Stimulated activated naive CD8-positive, alpha-beta T cell treated with anti-CD3 and anti-CD28 coated beads, Interleukin-15, Interleukin-2, amounts not matched to agents 100 ng/mL and 50 ng/mL, for 24 hours (primary cell): ENCODE data around the gene CNN2.

Experiments used
- H3K27ac Mint-ChIP-seq: one replicate; pipeline ENCODE4 v1.8.0; 2021; ENCODE audit warnings: mild to moderate bottlenecking, mixed read lengths
- H3K27me3 Mint-ChIP-seq: one replicate; pipeline ENCODE4 v1.8.0; 2021; ENCODE audit warnings: mixed read lengths
- H3K36me3 Mint-ChIP-seq: one replicate; pipeline ENCODE4 v1.8.0; 2021; ENCODE audit warnings: low read depth, mixed read lengths
- H3K4me1 Mint-ChIP-seq: one replicate; pipeline ENCODE4 v1.8.0; 2021; ENCODE audit warnings: low read depth, mixed read lengths
- H3K4me3 Mint-ChIP-seq: one replicate; pipeline ENCODE4 v1.8.0; 2021; ENCODE audit warnings: mild to moderate bottlenecking, mixed read lengths
- H3K9me3 Mint-ChIP-seq: one replicate; pipeline ENCODE4 v1.8.0; 2021; ENCODE audit warnings: mixed read lengths

The CNN2 gene

GRCh38 chr19:1025960-1026782 is at the start of gene CNN2:
TSS of gene CNN2 (plus strand) at chr19:1026608. CDS start at chr19:1026662, 54 bp downstream.
- H3K9me3 Mint-ChIP-seq, result no peaks in the 10 kb centered on the region
- peak within 1 kb of the TSS; percentile 88 for H3K4me3 Mint-ChIP-seq
- no peaks in the 10 kb centered on the region for H3K27me3 Mint-ChIP-seq
- H3K36me3 Mint-ChIP-seq, result peaks cover 4% of the 10 kb centered on the region
- peaks cover 35% of the 10 kb centered on the region for H3K4me1 Mint-ChIP-seq
- H3K27ac Mint-ChIP-seq, result peak within 1 kb of the TSS; percentile 75

GRCh38 chr19:977058-977464 is 49.3 kb upstream of the CNN2 start:
- no peak overlapping the region for H3K4me3 Mint-ChIP-seq
- H3K4me1 Mint-ChIP-seq, result no peaks in the 10 kb centered on the region
- H3K9me3 Mint-ChIP-seq, result no peaks in the 10 kb centered on the region
- no peak overlapping the region for H3K27ac Mint-ChIP-seq
- H3K27me3 Mint-ChIP-seq, result no peaks in the 10 kb centered on the region
- peaks cover 8% of the 10 kb centered on the region for H3K36me3 Mint-ChIP-seq

GRCh38 chr19:979318-979741 is 47.1 kb upstream of the CNN2 start:
- Mint-ChIP-seq H3K4me3 (no peak overlapping the region), H3K27ac (no peak overlapping the region), H3K9me3 (no peaks in the 10 kb centered on the region), H3K4me1 (peaks cover 7% of the 10 kb centered on the region), H3K36me3 (no peaks in the 10 kb centered on the region), H3K27me3 (no peaks in the 10 kb centered on the region)

- H3K9me3 Mint-ChIP-seq, result no peaks in the 10 kb centered on the region
- H3K27ac Mint-ChIP-seq, result peak overlapping the region; percentile 26
- H3K36me3 Mint-ChIP-seq, result peaks cover 4% of the 10 kb centered on the region
- H3K27me3 Mint-ChIP-seq, result no peaks in the 10 kb centered on the region
- H3K4me1 Mint-ChIP-seq, result peaks cover 14% of the 10 kb centered on the region
- H3K4me3 Mint-ChIP-seq, result no peak overlapping the region
These were observed 46.0 kb upstream of the CNN2 start for GRCh38 chr19:980133-980998.

GRCh38 chr19:982567-983170 is 43.7 kb upstream of the CNN2 start:
- Mint-ChIP-seq H3K36me3 (peaks cover 18% of the 10 kb centered on the region), H3K27me3 (no peaks in the 10 kb centered on the region), H3K4me3 (no peak overlapping the region), H3K27ac (no peak overlapping the region), H3K4me1 (peaks cover 22% of the 10 kb centered on the region), H3K9me3 (no peaks in the 10 kb centered on the region)

- Mint-ChIP-seq H3K4me3 (peak within 1 kb of the TSS; percentile 95), H3K27me3 (no peaks in the 10 kb centered on the region), H3K36me3 (peaks cover 25% of the 10 kb centered on the region), H3K4me1 (peaks cover 22% of the 10 kb centered on the region), H3K27ac (peak within 1 kb of the TSS; percentile 96), H3K9me3 (no peaks in the 10 kb centered on the region)
These were observed 42.0 kb upstream of the CNN2 start, which contains the start of gene WDR18 for GRCh38 chr19:984165-984967. TSS of gene WDR18 (plus strand) at chr19:984345. CDS start at chr19:984354, 9 bp downstream.

- peak overlapping the region; percentile 13 for H3K4me3 Mint-ChIP-seq
- H3K27me3 Mint-ChIP-seq, result no peaks in the 10 kb centered on the region
- peaks cover 22% of the 10 kb centered on the region for H3K4me1 Mint-ChIP-seq
- no peak overlapping the region for H3K27ac Mint-ChIP-seq
- peaks cover 25% of the 10 kb centered on the region for H3K36me3 Mint-ChIP-seq
- no peaks in the 10 kb centered on the region for H3K9me3 Mint-ChIP-seq
These were observed 40.3 kb upstream of the CNN2 start for GRCh38 chr19:986083-986482.

- H3K27ac Mint-ChIP-seq, result no peak overlapping the region
- no peak overlapping the region for H3K4me3 Mint-ChIP-seq
- H3K9me3 Mint-ChIP-seq, result no peaks in the 10 kb centered on the region
- H3K4me1 Mint-ChIP-seq, result peaks cover 22% of the 10 kb centered on the region
- no peaks in the 10 kb centered on the region for H3K27me3 Mint-ChIP-seq
- H3K36me3 Mint-ChIP-seq, result peaks cover 28% of the 10 kb centered on the region
These were observed 38.3 kb upstream of the CNN2 start for GRCh38 chr19:988081-988480.

GRCh38 chr19:988510-988909 is 37.9 kb upstream of the CNN2 start:
- no peaks in the 10 kb centered on the region for H3K9me3 Mint-ChIP-seq
- H3K27ac Mint-ChIP-seq, result no peak overlapping the region
- H3K27me3 Mint-ChIP-seq, result no peaks in the 10 kb centered on the region
- H3K4me3 Mint-ChIP-seq, result no peak overlapping the region
- peaks cover 28% of the 10 kb centered on the region for H3K36me3 Mint-ChIP-seq
- peaks cover 21% of the 10 kb centered on the region for H3K4me1 Mint-ChIP-seq

GRCh38 chr19:989381-990081 is 36.9 kb upstream of the CNN2 start:
- Mint-ChIP-seq H3K4me1 (peaks cover 14% of the 10 kb centered on the region), H3K9me3 (no peaks in the 10 kb centered on the region), H3K4me3 (no peak overlapping the region), H3K27ac (no peak overlapping the region), H3K36me3 (peaks cover 28% of the 10 kb centered on the region), H3K27me3 (no peaks in the 10 kb centered on the region)

- peaks cover 24% of the 10 kb centered on the region for H3K36me3 Mint-ChIP-seq
- H3K9me3 Mint-ChIP-seq, result no peaks in the 10 kb centered on the region
- no peak overlapping the region for H3K4me3 Mint-ChIP-seq
- no peaks in the 10 kb centered on the region for H3K27me3 Mint-ChIP-seq
- H3K27ac Mint-ChIP-seq, result no peak overlapping the region
- peaks cover 8% of the 10 kb centered on the region for H3K4me1 Mint-ChIP-seq
These were observed 36.3 kb upstream of the CNN2 start for GRCh38 chr19:990119-990571.

GRCh38 chr19:990746-991145 is 35.7 kb upstream of the CNN2 start:
- H3K27ac Mint-ChIP-seq, result no peak overlapping the region
- peaks cover 4% of the 10 kb centered on the region for H3K4me1 Mint-ChIP-seq
- H3K4me3 Mint-ChIP-seq, result no peak overlapping the region
- H3K9me3 Mint-ChIP-seq, result no peaks in the 10 kb centered on the region
- peaks cover 24% of the 10 kb centered on the region for H3K36me3 Mint-ChIP-seq
- no peaks in the 10 kb centered on the region for H3K27me3 Mint-ChIP-seq

GRCh38 chr19:991174-991931 is 35.1 kb upstream of the CNN2 start:
- Mint-ChIP-seq H3K9me3 (no peaks in the 10 kb centered on the region), H3K27me3 (peaks cover under 1% of the 10 kb centered on the region), H3K4me3 (no peak overlapping the region), H3K36me3 (peaks cover 24% of the 10 kb centered on the region), H3K27ac (no peak overlapping the region), H3K4me1 (peaks cover 9% of the 10 kb centered on the region)
